Measurements from ENCODE around the gene NMRK1.

NMRK1 gene

GRCh38 chr9:75086541-75087288 is 1.2 kb downstream of the NMRK1 start (continued):
- no peak for TF ChIP-seq BCL6B (tag by site-specific recombination; IDR thresholded peaks at IDR 0.05)
- TF ChIP-seq KLF7 (tag by site-specific recombination; IDR thresholded peaks at IDR 0.05; ENCODE audit: borderline replicate concordance) = no peak

GRCh38 chr9:75085640-75086039 is 2.3 kb downstream of the NMRK1 start:
- H3K9me3 ChIP-seq (ENCODE audit: control insufficient read depth, insufficient read depth, low read depth, low read length) = no peaks in the 10 kb centered on the region
- POLR2A ChIA-PET = no interaction called here
- CTCF ChIA-PET = interaction anchor here (0.5 to 3.3 kb wide), 4 partner anchors 8 to 134 kb away, joined by 3 to 16 read pairs (median 4); partner anchors contain the start of gene CARNMT1
- 0 out of 2 replicates have a peak, but pooled peaks cover 7% of the 10 kb centered on the region for H3K4me1 ChIP-seq (ENCODE audit: control insufficient read depth, insufficient read depth, low read length)
- peaks cover 0 to 6% of the 10 kb centered on the region in 2 experiments; a peak in 1 of 3 replicates for H3K36me3 ChIP-seq (ENCODE audit: control insufficient read depth in 2 of 2, insufficient read depth in 1 of 2, low read length in 2 of 2)
- no peak overlapping the region for H3K4me3 ChIP-seq (ENCODE audit: low read depth, low read length)
- H3K27ac ChIP-seq (ENCODE audit: extremely low read depth, low read depth, low read length) = no peak overlapping the region
- no peak for TF ChIP-seq ZNF843 (tag by site-specific recombination; IDR thresholded peaks at IDR 0.05)
- TF ChIP-seq ZNF132 (tag by site-specific recombination; IDR thresholded peaks at IDR 0.05; ENCODE audit: borderline replicate concordance) = no peak
- no peak for TF ChIP-seq ZSCAN5A (tag by site-specific recombination; IDR thresholded peaks at IDR 0.05)
- TF ChIP-seq ZNF404 (tag by site-specific recombination; IDR thresholded peaks at IDR 0.05) = no peak
- TF ChIP-seq ZNF549 (tag by site-specific recombination; IDR thresholded peaks at IDR 0.05) = no peak
- no peak for TF ChIP-seq ZNF791 (tag by site-specific recombination; IDR thresholded peaks at IDR 0.05)
- TF ChIP-seq ZIC2 (tag by site-specific recombination; IDR thresholded peaks at IDR 0.05) = no peak
- TF ChIP-seq KLF1 (tag by site-specific recombination; IDR thresholded peaks at IDR 0.05) = no peak
- TF ChIP-seq OSR2 (tag by site-specific recombination; IDR thresholded peaks at IDR 0.05) = no peak
- TF ChIP-seq GLI4 (tag by site-specific recombination; IDR thresholded peaks at IDR 0.05) = no peak
- no peak for TF ChIP-seq ZNF768 (tag by site-specific recombination; IDR thresholded peaks at IDR 0.05)

- H3K9me3 ChIP-seq (ENCODE audit: control insufficient read depth, insufficient read depth, low read depth, low read length) = no peaks in the 10 kb centered on the region
- H3K36me3 ChIP-seq (ENCODE audit: control insufficient read depth in 2 of 2, insufficient read depth in 1 of 2, low read length in 2 of 2) = peaks cover 0 to 8% of the 10 kb centered on the region in 2 experiments; a peak in 1 of 3 replicates
- ChIA-PET POLR2A (interaction anchor here (1.0 kb wide), 1 partner anchor 56 kb away, joined by 3 read pairs; the partner anchor contains the start of gene CARNMT1), CTCF (interaction anchor here (0.6 to 3.3 kb wide), 7 partner anchors 8 to 310 kb away, joined by 3 to 16 read pairs (median 3); partner anchors contain the start of gene CARNMT1)
- H3K4me1 ChIP-seq (ENCODE audit: control insufficient read depth, insufficient read depth, low read length) = 0 out of 2 replicates have a peak, but pooled peaks cover 7% of the 10 kb centered on the region
- no peak overlapping the region for H3K27ac ChIP-seq (ENCODE audit: extremely low read depth, low read depth, low read length)
- TF ChIP-seq ZIC2 (tag by site-specific recombination; IDR thresholded peaks at IDR 0.05) = peak; percentile 96
- TF ChIP-seq OSR2 (tag by site-specific recombination; IDR thresholded peaks at IDR 0.05) = 0 out of 2 replicates have a peak, but pooled peaks have one; percentile 8
- TF ChIP-seq ZBTB21 (tag by site-specific recombination; IDR thresholded peaks at IDR 0.05) = no peak
- no peak overlapping the region for H3K4me3 ChIP-seq (ENCODE audit: low read depth, low read length)
Observed at GRCh38 chr9:75084081-75084672, 3.8 kb downstream of the NMRK1 start.

All from HEK293 (cell line).